Right lobe of liver (tissue), 4 donors: ENCODE measurements around the gene KCNA5.

ENCODE experiments used
- CTCF ChIP-seq, 4 donors: fragments of 200-600 bp in 3 of 4; fragments of 450-650 bp in 1 of 4; IDR thresholded peaks; one replicate each; pipeline versions ENCODE4 v1.5.1 to v1.8.0; 2016 to 2022; ENCODE audit warnings: antibody characterized with exemption in 4 of 4, mild to moderate bottlenecking in 2 of 4
- POLR2A ChIP-seq: fragments of 450-650 bp; IDR thresholded peaks from one replicate; pipeline ENCODE4 v1.6.1; 2017; ENCODE audit warnings: antibody characterized with exemption, mild to moderate bottlenecking
- donor health status: DM: no; HTN: no; CAD: no.
- donor health status: DM: no; HTN: no; CAD: no.
- donor health status: DM: no; HTN: yes; CAD: no.

- TF ChIP-seq CTCF (IDR thresholded peaks at IDR 0.05) (no peak), POLR2A (no peak)
Measured at GRCh38 chr12:5047729-5048128, 4.0 kb downstream of the KCNA5 start.
